GM18502 (cell line): ENCODE measurements around the gene DCLK3.

Source experiments
- ATAC-seq: cut with Tn5 transposase; IDR thresholded peaks from one replicate; pipeline ENCODE4 v1.9.1; 2021; ENCODE audit warnings: mild to moderate bottlenecking; ENCODE audit not compliant: unreplicated experiment, poor library complexity

Gene DCLK3

DNA sequence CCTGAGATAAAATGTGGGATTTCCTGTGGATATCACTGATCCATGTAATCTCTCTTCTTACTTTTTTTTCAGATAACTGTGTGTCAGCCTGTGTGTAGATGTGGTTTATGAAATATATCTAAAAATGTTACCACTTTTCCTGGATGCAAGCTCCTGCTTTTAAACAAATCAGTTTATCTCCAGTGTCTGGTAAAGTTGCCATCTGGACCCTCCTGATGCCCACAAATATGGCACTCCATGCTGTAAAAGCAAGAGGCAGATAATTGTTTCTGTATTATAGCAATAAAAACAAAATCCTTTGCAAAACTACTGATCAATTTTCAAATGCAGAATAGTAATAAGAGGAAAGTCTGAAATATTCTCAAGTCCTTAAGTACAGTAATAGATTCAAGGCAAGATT is 7.6 kb upstream of the DCLK3 start:
- no peak for ATAC-seq

DNA sequence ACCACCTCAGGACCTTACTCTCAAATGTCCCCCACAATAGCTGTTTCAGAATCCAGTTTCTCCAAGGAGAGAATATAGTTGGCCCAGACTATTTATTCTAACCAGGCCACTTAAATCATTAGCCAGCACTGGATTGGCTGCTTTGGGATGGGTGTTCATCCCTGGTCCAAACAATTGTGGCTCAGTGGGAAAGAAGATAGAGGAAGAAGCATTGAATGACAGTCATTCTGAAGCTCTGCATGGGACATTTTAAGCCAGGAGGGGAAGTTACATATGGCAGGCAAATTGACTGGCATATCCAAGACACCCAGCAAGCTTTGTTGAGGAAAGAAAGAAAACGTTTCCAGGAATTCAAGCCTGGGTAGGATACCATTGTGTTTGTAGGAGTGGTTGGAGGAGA is 5.6 kb upstream of the DCLK3 start:
- no peak for ATAC-seq

DNA sequence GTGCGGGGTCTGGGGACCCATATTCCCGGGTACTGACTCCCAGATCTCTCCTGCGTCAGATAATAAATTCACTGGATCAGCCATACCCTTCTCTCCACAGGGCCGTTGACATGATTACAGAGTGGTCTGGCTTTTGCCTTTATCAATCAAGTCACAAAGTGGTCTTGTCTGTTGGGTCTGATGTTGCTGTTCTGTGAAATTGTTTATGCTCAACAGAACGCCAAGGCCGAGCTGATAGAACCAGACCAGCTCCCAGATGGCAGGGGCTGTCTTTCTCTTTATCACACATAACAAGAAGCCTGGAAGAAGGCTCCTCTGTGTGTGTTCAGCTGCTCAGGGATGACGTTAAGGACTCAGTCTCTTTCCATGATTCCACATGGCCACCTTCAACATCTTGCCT is 751 bp upstream of the DCLK3 start:
- no peak for ATAC-seq

DNA sequence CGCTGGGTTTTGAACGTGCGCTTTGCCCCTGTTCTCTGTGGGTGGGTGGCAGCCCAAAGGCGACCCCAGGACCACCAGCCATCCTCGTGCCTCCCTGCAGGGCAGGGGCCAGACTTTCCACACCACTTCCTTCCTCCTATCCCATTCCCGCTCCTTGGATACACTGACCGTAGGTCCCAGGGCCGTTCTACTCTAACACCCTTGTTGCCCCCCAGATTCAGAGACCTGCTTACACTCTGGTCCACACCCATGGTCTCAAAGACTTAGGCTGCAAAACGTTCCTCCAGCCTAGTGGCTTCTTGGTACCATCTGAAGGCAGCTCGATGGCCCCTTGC is 318 bp upstream of the DCLK3 start:
- ATAC-seq = no peak

DNA sequence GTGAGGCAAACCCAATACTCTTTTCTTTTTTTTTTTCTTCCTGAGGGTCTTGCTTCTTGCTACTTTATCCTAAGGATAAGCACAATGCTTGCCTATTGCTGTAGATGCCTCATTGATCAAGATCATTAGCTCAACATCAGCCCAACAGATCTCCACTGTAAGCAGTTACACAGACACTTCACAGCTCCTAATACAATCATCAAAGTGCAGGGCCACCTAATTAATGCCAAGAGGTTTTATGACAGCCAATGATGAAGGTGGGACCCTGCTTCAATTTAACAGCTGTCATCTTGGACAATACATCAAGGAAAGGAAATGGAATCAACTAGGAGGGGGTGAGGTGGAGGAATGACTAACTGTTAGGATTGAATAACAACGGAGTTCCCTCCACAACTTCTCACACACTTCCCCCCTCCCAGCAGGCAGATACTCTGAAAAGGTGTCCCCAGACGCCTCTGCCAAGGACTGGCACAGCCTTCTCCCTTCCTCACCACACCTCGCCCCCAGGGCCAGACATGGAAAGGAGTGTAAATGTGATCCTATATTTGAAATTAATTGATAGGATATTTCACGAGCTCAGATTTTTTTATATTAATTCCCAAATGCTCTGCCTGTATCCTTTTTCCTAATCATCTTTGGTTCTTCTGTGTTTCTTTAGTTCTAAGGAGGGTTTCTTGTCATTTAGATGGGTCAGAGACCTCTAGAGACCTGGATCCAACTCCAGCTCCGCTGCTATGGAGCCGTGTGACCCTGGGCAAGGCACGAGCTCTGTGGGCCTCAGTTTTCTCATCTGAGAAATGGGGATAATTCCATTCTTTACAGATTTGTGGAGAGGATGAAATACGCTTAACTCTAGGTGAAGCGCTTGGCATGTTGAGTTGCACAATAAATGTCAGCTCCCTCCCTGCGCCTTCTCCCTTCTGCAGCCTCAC is 1.2 kb downstream of the DCLK3 start:
- no peak for ATAC-seq

DNA sequence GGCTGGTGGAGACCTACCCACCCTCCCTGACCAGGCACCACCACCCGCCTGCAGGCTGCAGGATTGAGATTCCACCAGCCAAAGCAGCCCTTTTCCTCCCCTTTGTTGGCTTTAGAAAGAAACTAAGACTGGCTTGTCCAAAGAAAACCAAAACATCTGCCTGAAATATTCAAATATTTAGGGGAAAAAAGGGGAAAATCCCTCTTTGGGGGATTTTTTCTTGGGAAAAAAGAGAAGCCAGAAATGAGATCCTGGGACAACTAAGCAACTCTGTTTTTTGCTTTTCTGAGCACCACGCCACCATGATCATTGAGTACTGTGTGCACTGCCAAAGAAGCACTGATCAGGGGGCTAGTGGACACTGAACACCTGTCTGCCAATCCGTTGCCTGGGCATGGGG is 2.6 kb downstream of the DCLK3 start:
- no peak for ATAC-seq

DNA sequence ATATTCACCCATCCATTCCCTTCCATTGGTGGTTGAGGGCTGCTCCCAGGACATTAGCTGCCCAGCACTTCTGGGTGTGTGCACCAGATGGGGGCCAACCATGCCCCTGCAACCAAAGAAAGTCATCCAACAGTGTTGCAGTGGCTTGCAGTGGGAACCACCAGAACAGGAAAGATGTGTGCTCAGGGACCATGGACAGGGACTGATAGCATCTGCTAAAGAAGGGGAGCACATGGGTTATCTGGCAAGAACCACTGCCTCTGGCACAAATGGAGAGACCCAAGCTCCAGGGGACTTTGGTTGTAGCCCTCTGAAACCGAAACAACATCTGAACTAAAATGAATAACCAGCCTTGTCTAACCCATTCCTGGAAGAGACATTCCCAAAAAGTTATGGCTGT is 8.1 kb downstream of the DCLK3 start:
- ATAC-seq = no peak

DNA sequence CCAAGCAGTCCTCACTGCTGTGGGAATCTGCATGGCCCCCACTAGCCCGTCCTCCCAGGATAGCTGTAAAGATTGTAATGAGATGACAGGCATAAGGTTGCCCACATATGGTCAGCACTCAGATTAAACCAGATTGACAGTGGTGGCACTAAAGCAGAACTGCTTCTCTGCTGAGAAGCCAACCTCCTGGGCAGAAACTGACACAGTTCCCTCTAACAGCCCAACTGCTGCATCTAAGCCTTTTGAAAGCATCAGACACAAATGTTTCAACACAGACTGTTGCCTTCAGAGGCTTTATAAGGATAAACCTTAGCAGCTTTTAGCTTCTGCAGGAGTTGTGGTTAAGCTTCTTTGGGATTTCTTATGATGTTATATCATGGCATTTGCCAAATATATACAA is 13.0 kb downstream of the DCLK3 start:
- ATAC-seq = no peak

DNA sequence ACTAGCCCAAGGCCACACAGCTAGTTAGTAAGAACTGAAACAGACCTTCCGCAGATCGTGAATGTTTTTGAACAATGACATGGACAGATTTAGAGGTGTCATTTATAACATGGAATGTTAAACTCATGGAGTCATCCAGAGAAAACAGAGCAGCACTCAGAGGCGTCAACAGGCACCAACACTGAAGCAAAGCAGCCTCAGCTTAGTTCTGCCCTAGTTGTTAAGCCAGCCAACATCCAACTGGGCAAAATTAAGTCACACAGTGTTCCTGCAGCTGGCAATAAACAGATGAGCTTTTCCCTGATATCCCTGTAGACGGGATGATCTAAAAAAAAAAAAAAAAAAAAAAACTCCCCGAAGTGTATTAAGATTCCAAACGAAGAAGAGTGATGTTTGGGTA is 13.6 kb downstream of the DCLK3 start:
- ATAC-seq = no peak

DNA sequence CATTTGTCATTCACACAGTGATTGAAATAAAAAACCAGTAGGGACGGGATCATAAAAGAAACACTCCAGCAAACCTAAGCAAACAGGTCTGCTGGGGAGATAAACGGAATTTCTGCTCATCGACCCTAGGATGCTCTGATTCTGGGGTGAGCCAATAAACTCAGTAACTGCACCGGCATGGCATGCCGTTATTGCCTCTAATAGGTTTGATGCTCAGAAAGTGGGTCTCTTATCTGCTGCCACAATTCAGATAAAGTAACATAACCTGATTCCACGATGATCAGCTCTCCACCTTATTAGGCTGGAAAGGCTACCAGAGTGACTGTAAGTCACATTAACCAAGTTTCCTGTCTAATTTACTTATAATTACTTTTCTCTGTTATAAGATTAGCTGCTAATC is 19.6 kb downstream of the DCLK3 start:
- no peak for ATAC-seq

DNA sequence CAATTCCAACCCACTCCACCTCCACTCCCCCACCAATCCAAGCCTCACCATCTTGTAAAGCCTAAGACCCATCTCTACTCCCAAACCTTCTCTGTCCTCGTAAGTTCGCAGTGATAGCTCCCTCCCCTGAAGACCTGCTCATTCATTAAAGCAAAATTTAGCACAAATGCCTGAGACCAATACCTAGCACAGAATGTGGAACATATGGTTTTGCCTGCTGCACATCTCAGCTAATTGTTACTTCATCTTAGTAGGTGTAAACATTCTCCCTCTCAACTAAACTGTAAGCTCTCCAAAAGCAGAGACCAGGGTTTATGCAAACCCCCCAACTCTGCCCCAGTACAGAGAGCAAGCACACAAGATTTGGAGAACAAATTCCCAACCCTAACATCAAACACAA is 20.5 kb downstream of the DCLK3 start:
- no peak for ATAC-seq

DNA sequence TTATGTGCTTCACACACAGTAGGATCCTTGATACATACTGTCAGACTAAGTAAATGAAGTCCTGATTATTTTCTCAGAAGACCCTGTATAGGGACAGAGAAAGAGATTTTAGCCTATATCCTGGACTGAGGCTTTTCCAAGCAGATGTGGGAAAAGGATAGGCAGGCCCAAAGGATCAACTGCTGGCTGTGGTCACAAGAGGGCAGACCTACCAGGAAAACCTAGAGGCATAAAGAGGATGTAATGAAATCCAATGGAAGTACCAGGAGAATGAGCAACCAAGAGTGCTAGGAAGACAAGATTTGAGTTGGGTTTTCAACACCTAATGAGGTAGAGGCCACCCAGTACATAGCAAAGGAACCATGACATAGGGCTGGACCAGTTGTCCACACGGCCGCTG is 23.1 kb downstream of the DCLK3 start:
- no peak for ATAC-seq

DNA sequence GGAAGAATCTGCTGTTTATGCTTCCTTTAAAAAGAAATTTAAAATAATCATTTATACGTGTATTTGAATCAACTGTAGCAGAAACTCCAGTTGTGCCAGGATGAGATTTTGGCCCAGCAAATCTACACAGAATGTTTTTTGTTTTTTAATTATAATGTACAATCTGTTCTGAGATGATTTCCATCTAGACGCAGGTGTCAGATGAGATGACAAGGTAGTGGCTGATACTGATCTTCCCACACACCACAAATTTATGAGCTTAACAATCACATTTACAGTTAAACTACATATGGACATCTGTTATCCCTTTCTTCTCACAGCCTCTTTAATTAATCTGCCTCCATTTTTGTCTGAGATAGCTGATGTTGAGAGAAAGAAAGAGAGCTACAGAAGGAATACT is 23.6 kb downstream of the DCLK3 start:
- ATAC-seq = no peak

DNA sequence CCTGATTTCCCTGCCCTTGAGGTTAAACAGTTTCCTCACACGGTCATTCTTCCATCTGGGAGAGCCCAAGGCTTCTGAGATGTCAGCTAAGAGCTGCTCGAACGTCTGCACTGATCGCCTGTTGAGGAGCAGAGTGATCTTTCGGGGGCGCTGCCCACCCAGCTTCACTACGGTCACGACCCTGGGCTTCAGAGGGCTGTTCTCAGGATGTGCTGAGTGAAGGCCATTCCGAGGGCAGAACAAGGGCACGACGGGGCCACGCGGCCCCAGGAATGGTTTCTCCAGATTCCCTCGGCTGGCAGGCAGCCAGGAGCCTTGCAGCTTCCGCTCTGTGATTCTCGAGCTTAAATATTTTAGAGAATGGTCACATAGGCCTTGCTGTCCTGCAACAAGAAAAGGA is 25.7 kb downstream of the DCLK3 start:
- no peak for ATAC-seq

DNA sequence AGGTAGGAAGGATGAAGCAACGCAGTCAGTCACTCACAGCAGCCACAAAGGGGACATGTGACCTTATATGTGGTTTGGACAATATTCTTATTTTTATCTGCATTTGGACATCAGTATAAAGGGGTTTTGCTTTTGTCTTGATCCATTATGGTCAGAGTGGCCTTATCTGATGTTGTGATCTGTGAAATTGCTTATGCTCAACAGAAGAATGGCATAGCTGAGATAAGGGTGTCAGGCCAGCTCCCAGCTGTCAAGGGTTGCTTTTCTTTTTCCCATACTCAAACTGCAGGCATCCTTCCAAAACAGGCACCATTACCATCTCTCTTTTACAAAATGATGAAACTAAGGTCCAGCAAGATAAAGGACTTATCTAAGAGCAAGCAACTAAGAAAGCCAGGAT is 28.1 kb downstream of the DCLK3 start:
- no peak for ATAC-seq

DNA sequence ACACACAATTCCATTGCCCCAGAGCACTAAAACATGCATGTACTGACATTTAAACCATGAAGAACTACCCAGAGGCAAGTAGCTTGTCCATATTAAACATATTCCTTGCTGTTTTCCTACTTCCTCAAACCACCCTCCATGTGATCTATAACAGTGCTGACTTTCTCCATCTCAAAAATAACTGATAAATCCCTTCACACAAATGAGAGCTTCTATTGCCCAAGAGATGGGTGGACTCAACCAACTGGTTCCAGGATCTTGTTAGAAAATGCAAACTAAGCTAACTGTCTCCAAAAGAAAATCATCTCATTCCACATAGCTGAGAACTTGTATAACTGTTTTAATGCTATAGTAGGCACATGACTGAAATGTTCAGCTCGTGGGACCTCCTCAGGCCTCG is 29.6 kb downstream of the DCLK3 start:
- no peak for ATAC-seq

DNA sequence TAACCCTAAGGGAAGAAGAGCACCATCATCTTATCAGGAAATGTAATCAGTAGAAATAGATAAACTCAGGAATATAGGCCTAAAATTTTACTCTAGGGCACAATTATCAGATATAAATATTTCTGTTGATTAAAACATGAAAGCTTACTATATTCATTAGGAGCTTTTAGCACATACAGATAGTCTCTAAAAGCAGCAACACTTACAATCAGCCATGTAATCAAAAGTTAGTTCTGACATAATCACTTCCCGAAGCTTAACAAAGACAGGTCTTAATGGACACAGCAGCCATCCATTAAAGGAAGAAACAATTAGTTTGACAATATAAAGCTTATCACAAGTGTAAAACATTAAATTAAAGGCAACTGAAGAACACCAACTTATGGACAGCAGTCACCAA is 30.6 kb downstream of the DCLK3 start:
- no peak for ATAC-seq

DNA sequence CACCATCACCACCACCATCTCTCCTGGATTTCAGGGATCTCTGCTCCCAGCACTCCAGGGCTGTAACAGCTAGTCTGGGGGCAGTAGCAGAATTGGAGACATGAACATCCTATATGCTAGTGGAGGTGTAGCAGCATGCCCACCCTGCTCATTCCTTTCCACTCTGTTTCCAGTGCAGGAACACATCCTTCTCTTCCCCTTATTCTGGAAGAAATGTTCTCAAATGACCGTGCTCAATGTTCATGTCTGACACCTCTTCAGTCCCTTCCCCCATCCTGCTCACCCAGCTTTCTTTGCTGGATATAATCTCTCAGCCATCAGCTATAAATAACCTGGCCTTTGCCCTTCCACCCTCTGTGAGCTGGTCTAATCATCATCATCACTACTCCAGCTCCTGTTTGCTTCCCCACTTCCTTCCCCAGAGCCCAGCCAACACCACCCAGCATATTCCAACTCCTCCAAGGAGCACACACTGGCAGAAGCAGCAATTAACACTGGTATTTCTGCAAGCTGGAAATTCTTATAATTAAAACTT is 31.1 kb downstream of the DCLK3 start:
- ATAC-seq = no peak

DNA sequence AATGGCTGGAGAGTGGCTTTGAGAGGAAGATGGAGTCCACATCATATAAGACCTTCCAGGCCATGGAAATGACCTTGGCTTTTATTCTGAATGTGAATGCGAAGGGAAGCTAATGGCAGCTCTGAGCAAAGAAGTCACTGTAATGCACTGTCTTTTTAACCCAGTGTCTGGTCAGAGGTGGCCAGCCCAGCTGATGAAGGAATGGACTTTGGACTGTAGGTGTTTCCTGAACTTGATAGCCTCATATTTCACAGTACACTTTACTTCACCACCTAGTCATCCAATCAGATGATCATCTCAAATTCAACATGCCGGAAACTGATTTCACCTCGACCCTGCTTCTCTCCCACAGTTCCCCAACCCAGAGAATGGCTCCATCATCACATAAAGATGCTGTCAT is 33.4 kb downstream of the DCLK3 start:
- no peak for ATAC-seq

DNA sequence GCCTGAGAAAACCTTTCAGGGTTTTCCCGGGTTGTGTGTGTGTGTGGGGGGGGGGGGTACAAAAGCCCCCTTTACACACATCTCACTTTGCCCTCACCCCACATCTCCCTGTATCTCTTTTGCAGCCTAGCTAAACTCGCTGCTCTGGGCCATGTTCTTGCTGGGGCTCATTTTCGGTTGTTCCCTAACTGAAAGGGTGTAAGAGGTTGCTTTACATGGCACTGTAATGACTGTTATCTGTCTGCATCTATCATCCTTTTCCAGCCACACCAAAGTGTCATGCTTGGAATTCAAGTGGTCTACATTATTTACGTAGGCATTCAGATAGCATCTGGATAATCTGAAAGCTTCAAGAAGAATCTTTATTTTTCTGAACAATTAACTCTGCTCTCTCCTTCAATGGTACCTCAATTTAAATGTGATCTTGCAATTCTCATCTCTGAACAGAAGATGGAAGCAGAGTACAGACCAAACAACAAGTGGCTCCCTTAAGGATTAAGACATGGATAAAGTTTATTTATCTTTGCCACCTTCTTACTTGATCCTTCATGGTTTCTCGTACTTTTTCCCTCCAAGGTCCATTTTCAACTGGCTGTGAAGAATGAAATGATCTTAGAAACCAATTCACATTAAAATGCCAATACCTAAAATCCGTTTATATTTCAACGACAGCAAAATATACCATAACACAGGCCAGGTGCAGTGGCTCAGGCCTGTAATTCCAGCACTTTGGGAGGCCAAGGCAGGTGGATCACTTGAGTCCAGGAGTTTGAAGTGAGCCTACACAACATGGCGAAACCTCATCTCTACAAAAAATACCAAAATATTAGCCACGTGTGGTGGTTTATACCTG is 34.9 kb downstream of the DCLK3 start:
- peak; percentile 64 for ATAC-seq

DNA sequence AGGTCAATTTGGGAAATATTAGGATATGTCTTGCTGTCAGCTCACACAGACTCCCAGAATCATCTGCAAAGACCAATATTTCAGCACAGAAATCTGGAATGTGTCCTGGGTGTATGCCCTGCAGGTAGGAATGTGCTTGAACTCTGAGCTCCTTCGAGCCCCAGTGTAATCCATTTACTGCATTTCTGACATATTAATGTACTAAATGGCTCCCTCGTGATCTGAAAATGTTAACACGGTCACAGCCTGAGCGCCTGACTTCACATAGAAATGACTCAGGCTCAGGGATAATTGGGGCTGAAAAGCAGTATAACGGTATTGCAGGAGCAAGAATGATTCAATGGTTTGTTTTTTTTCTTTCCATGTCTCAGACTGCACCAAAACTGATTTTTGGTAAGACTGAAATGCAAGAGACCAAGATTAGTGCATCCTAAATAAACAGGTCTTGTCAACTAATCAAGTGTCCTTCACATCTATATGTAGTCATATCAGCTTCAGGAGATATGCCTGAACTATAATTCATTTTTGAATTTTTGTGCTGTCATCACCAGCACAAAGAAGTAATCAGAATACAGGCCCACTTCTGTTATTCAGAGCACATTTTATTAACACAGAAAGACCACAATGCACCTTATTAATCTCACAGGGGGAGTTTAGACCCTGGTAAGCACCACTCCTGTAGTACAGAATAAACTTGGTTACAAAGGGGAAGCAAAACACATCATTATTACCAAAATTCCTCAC is 49.8 kb downstream of the DCLK3 start:
- no peak for ATAC-seq
